HepG2 (cell line): ENCODE results near the gene CAVIN1. TPM values are rescaled to one million over a fixed set of nuclear protein-coding genes. Genes with fewer than 3 reads are reported as not detected.

Experiments used
- AGO1 ChIP-seq: fragments of 200-400 bp; formaldehyde crosslinking; IDR thresholded peaks from 2 replicates; pipeline ENCODE4 v1.6.1; 2017; ENCODE audit warnings: mild to moderate bottlenecking, low read depth, low read length, moderate library complexity; ENCODE audit not compliant: poor library complexity, severe bottlenecking
- ATF7 ChIP-seq, 2 experiments: fragments of 450-650 bp in 1 of 2; sonication (generic) in 1 of 2; formaldehyde crosslinking in 1 of 2; IDR thresholded peaks; 2 replicates each; pipeline versions ENCODE4 v1.4.0 to v1.6.1; 2016 to 2020; ENCODE audit warnings: antibody characterized with exemption in 1 of 2, mild to moderate bottlenecking in 1 of 2, missing genetic modification reagents in 1 of 2
- BRF2 ChIP-seq: sonication (generic); formaldehyde crosslinking; IDR thresholded peaks from 2 replicates; pipeline ENCODE4 v1.8.1; 2022; ENCODE audit warnings: mild to moderate bottlenecking, missing genetic modification reagents
- HOXA5 ChIP-seq: sonication (generic); formaldehyde crosslinking; IDR thresholded peaks from 2 replicates; pipeline ENCODE4 v1.4.0; 2020; ENCODE audit warnings: missing genetic modification reagents
- IRF2 ChIP-seq: IDR thresholded peaks from 2 replicates; pipeline ENCODE4 v1.6.1; 2018; ENCODE audit warnings: missing genetic modification reagents, missing compliant biosample characterization
- PBX3 ChIP-seq: sonication (generic); formaldehyde crosslinking; IDR thresholded peaks from 2 replicates; pipeline ENCODE4 v1.8.1; 2023; ENCODE audit warnings: missing genetic modification reagents, inconsistent platforms, borderline replicate concordance
- TMF1 ChIP-seq: sonication (generic); formaldehyde crosslinking; IDR thresholded peaks from 2 replicates; pipeline ENCODE4 v1.8.1; 2022; ENCODE audit warnings: low read depth, missing genetic modification reagents
- ZBTB10 ChIP-seq: sonication (generic); formaldehyde crosslinking; IDR thresholded peaks from 2 replicates; pipeline ENCODE4 v1.4.0; 2020; ENCODE audit warnings: missing genetic modification reagents, borderline replicate concordance
- ZKSCAN5 ChIP-seq: sonication (generic); formaldehyde crosslinking; IDR thresholded peaks from 2 replicates; pipeline ENCODE4 v1.5.1; 2020; ENCODE audit warnings: mild to moderate bottlenecking, missing genetic modification reagents
- ZNF280D ChIP-seq: sonication (generic); formaldehyde crosslinking; IDR thresholded peaks from 2 replicates; pipeline ENCODE4 v1.5.1; 2020; ENCODE audit warnings: mild to moderate bottlenecking, missing genetic modification reagents
- ZNF292 ChIP-seq: sonication (generic); formaldehyde crosslinking; IDR thresholded peaks from 2 replicates; pipeline ENCODE4 v1.8.1; 2022; ENCODE audit warnings: mild to moderate bottlenecking, low read depth, missing genetic modification reagents, borderline replicate concordance
- ZNF512 ChIP-seq: sonication (generic); formaldehyde crosslinking; IDR thresholded peaks from 2 replicates; pipeline ENCODE4 v1.4.0; 2020; ENCODE audit warnings: mild to moderate bottlenecking, missing genetic modification reagents
- ZNF547 ChIP-seq: sonication (generic); formaldehyde crosslinking; IDR thresholded peaks from 2 replicates; pipeline ENCODE4 v1.5.1; 2020; ENCODE audit warnings: mild to moderate bottlenecking, missing genetic modification reagents
- ZNF570 ChIP-seq: sonication (generic); formaldehyde crosslinking; IDR thresholded peaks from 2 replicates; pipeline ENCODE4 v1.4.0; 2020; ENCODE audit warnings: mild to moderate bottlenecking, missing genetic modification reagents, borderline replicate concordance
- ZNF580 ChIP-seq: IDR thresholded peaks from 2 replicates; pipeline ENCODE4 v1.6.1; 2016; ENCODE audit warnings: low read depth, borderline replicate concordance
- ZNF775 ChIP-seq: sonication (generic); formaldehyde crosslinking; IDR thresholded peaks from 2 replicates; pipeline ENCODE4 v1.4.0; 2020; ENCODE audit warnings: missing genetic modification reagents, mild to moderate bottlenecking, moderate library complexity, borderline replicate concordance
- polyA plus RNA-seq, 8 experiments: library from polyadenylated mRNA; depleted of rRNA in 3 of 8; stranded (reverse) in 7 of 8; unstranded in 1 of 8; fragments of >200 nt; fragmentation: Illumina TruSeq in 4 of 8; extraction: Trizol in 4 of 8; gene quantifications; 2 replicates each; pipeline versions ENCODE4 v1.2.1 to v1.2.3, GENCODE V29; 2011 to 2016; ENCODE audit warnings: low read depth in 4 of 8, missing spikeins in 1 of 8, mixed read lengths in 1 of 8; ENCODE audit not compliant: insufficient read depth in 1 of 8
- total RNA-seq, 5 experiments: library from RNA; depleted of rRNA; stranded (reverse); fragments of >200 nt; fragmentation: Illumina TruSeq; extraction: Trizol; gene quantifications; 2 replicates each; pipeline ENCODE4 v1.2.3, GENCODE V29; 2016; ENCODE audit warnings: low read depth in 1 of 5

The CAVIN1 gene
- total and polyA plus RNA-seq, 2 of the 13 experiments (the other 11 are each of a cell fraction or from before 2014, with no cell fraction given): 15.9 to 25.5 TPM

GRCh38 chr17:42422958-42423712 is at the start of gene CAVIN1 (continued):
- peak; percentile 91; the same call in 1 of the 2 replicates for TF ChIP-seq ZBTB10 (CRISPR knock-in tag)
- peak; percentile 69 for TF ChIP-seq AGO1
- no peak for TF ChIP-seq ATF7 (IDR thresholded peaks at IDR 0.05)
- TF ChIP-seq ATF7 (CRISPR knock-in tag; IDR thresholded peaks at IDR 0.05): 0 out of 2 replicates have a peak, but pooled peaks have one; percentile 15
- no peak for TF ChIP-seq BRF2 (CRISPR knock-in tag)
- TF ChIP-seq TMF1 (CRISPR knock-in tag): 0 out of 2 replicates have a peak, but pooled peaks have one; percentile 6
- TF ChIP-seq ZNF570 (CRISPR knock-in tag): no peak; the same call in 1 of the 2 replicates
- TF ChIP-seq ZNF512 (CRISPR knock-in tag): no peak
- peak; percentile 54 for TF ChIP-seq ZNF547 (CRISPR knock-in tag)
- TF ChIP-seq IRF2 (CRISPR knock-in tag): peak; percentile 33; the same call in 1 of the 2 replicates
- peak; percentile 67; the same call in 1 of the 2 replicates for TF ChIP-seq ZNF775 (CRISPR knock-in tag)
- TF ChIP-seq ZKSCAN5: no peak
- TF ChIP-seq ZNF580 (CRISPR knock-in tag): peak; percentile 26
- TF ChIP-seq ZNF292 (CRISPR knock-in tag): 0 out of 2 replicates have a peak, but pooled peaks have one; percentile 11
- TF ChIP-seq HOXA5 (CRISPR knock-in tag): peak; percentile 95
- 0 out of 2 replicates have a peak, but pooled peaks have one; percentile 62 for TF ChIP-seq ZNF280D (CRISPR knock-in tag)
- TF ChIP-seq PBX3 (CRISPR knock-in tag): peak; percentile 79; the same call in 1 of the 2 replicates
